ENCODE results near the gene POLR1H.

GRCh38 chr6:30066577-30067459 is 5.8 kb downstream of the POLR1H start, which contains the start of gene PPP1R11:
- TF ChIP-seq CTCF (IDR thresholded peaks at IDR 0.05) (peak in 1 of 3 experiments; percentile 4), EP300 (IDR thresholded peaks at IDR 0.05) (no peak)
